SU-DHL-6 (cell line): Measurements from ENCODE around the gene CHKA.

Experiments used
- H2AFZ ChIP-seq: fragments of 200-600 bp; sonication (generic); 2 replicates; pipeline ENCODE4 v1.6.1; 2014; ENCODE audit warnings: low read depth, mild to moderate bottlenecking, moderate library complexity, mixed read lengths, antibody characterized with exemption, low read length; ENCODE audit not compliant: severe bottlenecking
- H3F3A ChIP-seq: fragments of 200-600 bp; shearing (Covaris generic); 2 replicates; pipeline ENCODE4 v1.6.0; 2016; ENCODE audit warnings: antibody characterized with exemption, mild to moderate bottlenecking; ENCODE audit not compliant: insufficient read depth
- H3K27ac ChIP-seq: fragments of 200-600 bp; sonication (generic); 2 replicates; pipeline ENCODE4 v1.5.1; 2016; ENCODE audit warnings: low read depth, mild to moderate bottlenecking, low read length, moderate library complexity, mixed read lengths
- H3K27me3 ChIP-seq: fragments of 200-600 bp; sonication (generic), shearing (Covaris generic); 2 replicates; pipeline ENCODE4 v1.6.0; 2014; ENCODE audit warnings: mild to moderate bottlenecking, low read length
- H3K36me3 ChIP-seq: fragments of 200-600 bp; sonication (generic); 2 replicates; pipeline ENCODE4 v1.6.1; 2014; ENCODE audit warnings: mild to moderate bottlenecking, low read length, mixed read lengths
- H3K4me2 ChIP-seq: fragments of 300-600, 200-600 bp; shearing (Covaris generic), sonication (generic); 2 replicates; pipeline ENCODE4 v1.6.0; 2014; ENCODE audit warnings: low read length, low read depth, mild to moderate bottlenecking; ENCODE audit not compliant: poor library complexity, severe bottlenecking
- H3K4me3 ChIP-seq: fragments of 200-600 bp; sonication (generic); 2 replicates; pipeline ENCODE4 v1.5.1; 2014; ENCODE audit warnings: antibody characterized with exemption, low read length, mild to moderate bottlenecking, mixed read lengths; ENCODE audit not compliant: insufficient read depth, poor library complexity, severe bottlenecking
- H3K79me2 ChIP-seq: fragments of 200-600 bp; sonication (generic); 2 replicates; pipeline ENCODE4 v1.6.1; 2014; ENCODE audit warnings: mild to moderate bottlenecking, low read length, moderate library complexity; ENCODE audit not compliant: insufficient read depth
- H3K9ac ChIP-seq: fragments of 200-600 bp; sonication (generic); 2 replicates; pipeline ENCODE4 v1.7.0; 2014; ENCODE audit warnings: mild to moderate bottlenecking, low read length
- H3K9me2 ChIP-seq: fragments of 200-600 bp; sonication (generic); replicated peaks from 2 replicates; pipeline ENCODE4 v1.6.1; 2014; ENCODE audit warnings: low read length; ENCODE audit not compliant: insufficient read depth
- H3K9me3 ChIP-seq: fragments of 200-600 bp; sonication (generic); 2 replicates; pipeline ENCODE4 v1.6.1; 2014; ENCODE audit warnings: low read length, mixed read lengths; ENCODE audit not compliant: insufficient read depth
- H4K20me1 ChIP-seq: fragments of 200-600 bp; sonication (generic); 2 replicates; pipeline ENCODE4 v1.6.1; 2014; ENCODE audit warnings: low read depth, mild to moderate bottlenecking, antibody characterized with exemption, low read length, moderate library complexity, mixed read lengths
- CTCF ChIP-seq: fragments of 200-600 bp; sonication (generic); IDR thresholded peaks from one replicate; pipeline ENCODE4 v1.5.1; 2017; ENCODE audit warnings: antibody characterized with exemption, mild to moderate bottlenecking, low read length, moderate library complexity; ENCODE audit not compliant: insufficient read depth, poor library complexity, severe bottlenecking
- EZH2phosphoT487 ChIP-seq: fragments of 200-600 bp; sonication (generic), shearing (Covaris generic); conservative IDR thresholded peaks from 2 replicates; pipeline ENCODE4 v1.6.1; 2018; ENCODE audit warnings: mild to moderate bottlenecking, antibody characterized with exemption, low read length, moderate library complexity, mixed read lengths

Gene CHKA

GRCh38 chr11:68049509-68050370, 71.4 kb downstream of the CHKA start:
- no peak overlapping the region for H3K4me3 ChIP-seq
- H3K9me3 ChIP-seq = no peaks in the 10 kb centered on the region
- H4K20me1 ChIP-seq = no peaks in the 10 kb centered on the region
- no peak overlapping the region for H3K4me2 ChIP-seq
- no peak overlapping the region for H3K27ac ChIP-seq
- no peaks in the 10 kb centered on the region for H3K9me2 ChIP-seq
- H3K27me3 ChIP-seq = no peaks in the 10 kb centered on the region
- H3F3A ChIP-seq = no peaks in the 10 kb centered on the region
- no peak overlapping the region for H2AFZ ChIP-seq
- H3K36me3 ChIP-seq = no peaks in the 10 kb centered on the region
- no peak for TF ChIP-seq EZH2phosphoT487
- no peak for TF ChIP-seq CTCF
- H3K9ac ChIP-seq = no peak overlapping the region
- H3K79me2 ChIP-seq = no peaks in the 10 kb centered on the region

DNA sequence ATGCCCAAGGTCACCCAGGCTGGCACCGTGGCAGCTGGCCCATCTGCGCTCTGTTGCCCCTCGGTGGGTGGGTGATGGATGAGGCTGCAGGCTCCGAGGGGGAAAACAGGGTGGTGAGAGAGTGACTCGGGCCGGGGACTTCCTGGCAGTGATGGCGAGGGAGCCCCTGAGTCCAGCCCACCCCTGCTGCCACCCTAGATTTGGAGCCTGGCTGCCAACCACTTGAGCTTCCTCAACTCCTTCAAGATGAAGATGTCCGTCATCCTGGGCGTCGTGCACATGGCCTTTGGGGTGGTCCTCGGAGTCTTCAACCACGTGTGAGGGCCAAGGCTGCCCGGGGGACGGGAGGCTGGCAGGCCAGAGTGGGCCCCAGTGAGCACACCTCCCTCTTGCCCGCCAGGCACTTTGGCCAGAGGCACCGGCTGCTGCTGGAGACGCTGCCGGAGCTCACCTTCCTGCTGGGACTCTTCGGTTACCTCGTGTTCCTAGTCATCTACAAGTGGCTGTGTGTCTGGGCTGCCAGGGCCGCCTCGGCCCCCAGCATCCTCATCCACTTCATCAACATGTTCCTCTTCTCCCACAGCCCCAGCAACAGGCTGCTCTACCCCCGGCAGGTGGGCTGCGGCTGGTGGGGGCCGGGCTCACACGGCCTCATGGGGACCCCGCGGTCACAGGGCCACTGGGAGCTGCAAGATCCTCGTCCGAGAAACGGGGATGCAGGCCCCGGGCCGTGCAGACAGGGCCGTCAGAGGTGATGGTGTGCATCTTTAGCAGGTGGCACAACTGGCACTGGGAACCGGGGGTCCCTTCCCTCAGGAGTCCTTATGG, 72.3 kb downstream of the CHKA start:
- Histone ChIP-seq H3K9me2 (no peaks in the 10 kb centered on the region), H2AFZ (no peak overlapping the region), H3K4me2 (no peak overlapping the region), H3K9ac (no peak overlapping the region), H3K27me3 (no peaks in the 10 kb centered on the region), H3F3A (no peaks in the 10 kb centered on the region), H3K79me2 (no peaks in the 10 kb centered on the region), H3K4me3 (no peak overlapping the region), H3K27ac (no peak overlapping the region), H4K20me1 (no peaks in the 10 kb centered on the region), H3K9me3 (no peaks in the 10 kb centered on the region), H3K36me3 (no peaks in the 10 kb centered on the region)
- no peak for TF ChIP-seq CTCF
- no peak for TF ChIP-seq EZH2phosphoT487

DNA sequence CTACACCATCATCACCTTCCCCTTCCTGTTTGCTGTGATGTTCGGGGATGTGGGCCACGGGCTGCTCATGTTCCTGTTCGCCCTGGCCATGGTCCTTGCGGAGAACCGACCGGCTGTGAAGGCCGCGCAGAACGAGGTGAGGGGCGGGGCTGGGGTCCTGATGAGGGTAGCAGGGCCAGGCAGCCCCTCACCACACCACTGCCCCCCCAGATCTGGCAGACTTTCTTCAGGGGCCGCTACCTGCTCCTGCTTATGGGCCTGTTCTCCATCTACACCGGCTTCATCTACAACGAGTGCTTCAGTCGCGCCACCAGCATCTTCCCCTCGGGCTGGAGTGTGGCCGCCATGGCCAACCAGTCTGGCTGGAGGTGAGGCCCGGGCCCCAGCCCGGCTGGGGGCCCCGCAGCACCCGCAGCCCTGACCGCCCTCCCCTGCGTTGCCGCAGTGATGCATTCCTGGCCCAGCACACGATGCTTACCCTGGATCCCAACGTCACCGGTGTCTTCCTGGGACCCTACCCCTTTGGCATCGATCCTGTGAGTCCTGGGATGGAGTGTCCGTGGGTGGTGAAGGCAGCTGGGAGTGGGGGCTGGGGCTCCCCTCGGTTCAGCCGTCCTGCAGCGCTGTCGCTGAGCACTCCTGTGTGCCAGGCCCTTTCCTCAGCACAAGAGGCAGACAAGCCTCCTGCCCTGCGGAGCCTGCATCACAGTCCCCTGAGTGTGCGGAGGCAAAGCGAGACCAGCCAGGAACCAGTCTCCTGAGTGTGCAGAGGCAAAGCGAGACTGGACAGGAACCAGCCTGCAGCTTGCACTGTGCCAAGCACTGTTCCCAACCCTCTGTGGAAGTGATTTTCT, 73.5 kb downstream of the CHKA start:
- no peaks in the 10 kb centered on the region for H3K36me3 ChIP-seq
- H3K9ac ChIP-seq = no peak overlapping the region
- no peak for TF ChIP-seq EZH2phosphoT487
- no peaks in the 10 kb centered on the region for H3K79me2 ChIP-seq
- H3K9me3 ChIP-seq = no peaks in the 10 kb centered on the region
- H4K20me1 ChIP-seq = no peaks in the 10 kb centered on the region
- H3K9me2 ChIP-seq = no peaks in the 10 kb centered on the region
- no peak overlapping the region for H3K4me3 ChIP-seq
- H2AFZ ChIP-seq = no peak overlapping the region
- no peaks in the 10 kb centered on the region for H3F3A ChIP-seq
- H3K27me3 ChIP-seq = no peaks in the 10 kb centered on the region
- no peak overlapping the region for H3K4me2 ChIP-seq
- no peak overlapping the region for H3K27ac ChIP-seq
